OCI-LY7 (cell line): ENCODE measurements around the gene CCDC192. TPM values are rescaled to one million over a fixed set of nuclear protein-coding genes. Genes with fewer than 3 reads are reported as not detected.

ENCODE experiments used
- BruUV-seq: library from RNA; stranded (reverse); fragments of 400-500 nt; replicated peaks from 2 replicates; lab custom pipeline; 2021; lab: Mats Ljungman, UMichigan
- CTCF ChIA-PET: fragments of 300-600 bp; sonication (Branson Sonifier 250); formaldehyde crosslinking; loops from one replicate; lab custom pipeline; 2022; ENCODE audit warnings: antibody characterized with exemption; ENCODE audit not compliant: unreplicated experiment; lab: Charles Lee
- POLR2A ChIA-PET: fragments of 300-600 bp; sonication (Branson Sonifier 250); formaldehyde crosslinking; loops from one replicate; lab custom pipeline; 2022; ENCODE audit warnings: antibody characterized with exemption; lab: Charles Lee
- DNase-seq: peaks from one replicate; pipeline ENCODE4 v3.0.0-alpha.2; 2015; ENCODE audit warnings: low spot score
- H2AFZ ChIP-seq: fragments of 200-600 bp; sonication (generic), shearing (Covaris generic); 2 replicates; pipeline ENCODE4 v1.6.1; 2014; ENCODE audit warnings: mild to moderate bottlenecking, antibody characterized with exemption, low read length, moderate library complexity
- H3K27ac ChIP-seq: fragments of 200-600 bp; sonication (generic); 2 replicates; pipeline ENCODE4 v1.5.1; 2014; ENCODE audit warnings: mixed run types, low read depth, mild to moderate bottlenecking, moderate library complexity, low read length, inconsistent platforms; ENCODE audit not compliant: poor library complexity, severe bottlenecking
- H3K36me3 ChIP-seq: fragments of 200-600 bp; sonication (generic); 2 replicates; pipeline ENCODE4 v1.6.1; 2014; ENCODE audit warnings: mild to moderate bottlenecking, antibody characterized with exemption, low read length, moderate library complexity, mixed read lengths; ENCODE audit not compliant: insufficient read depth
- H3K4me1 ChIP-seq: fragments of 200-600 bp; sonication (generic); 2 replicates; pipeline ENCODE4 v1.5.1; 2014; ENCODE audit warnings: mild to moderate bottlenecking, low read length; ENCODE audit not compliant: insufficient read depth, poor library complexity, severe bottlenecking
- H3K4me2 ChIP-seq: fragments of 200-600 bp; sonication (generic); 2 replicates; pipeline ENCODE4 v1.6.1; 2014; ENCODE audit warnings: mild to moderate bottlenecking, low read length
- H3K4me3 ChIP-seq: fragments of 200-600 bp; sonication (generic); 2 replicates; pipeline ENCODE4 v1.5.1; 2014; ENCODE audit warnings: mild to moderate bottlenecking, low read depth, low read length; ENCODE audit not compliant: poor library complexity, severe bottlenecking
- H3K79me2 ChIP-seq: fragments of 200-600 bp; sonication (generic); 2 replicates; pipeline ENCODE4 v1.6.1; 2016; ENCODE audit warnings: low read depth, mild to moderate bottlenecking, low read length, moderate library complexity, mixed read lengths; ENCODE audit not compliant: insufficient read depth
- H3K9me2 ChIP-seq: fragments of 200-600 bp; sonication (generic); 2 replicates; pipeline ENCODE4 v1.6.1; 2016; ENCODE audit warnings: mild to moderate bottlenecking, low read length, mixed read lengths; ENCODE audit not compliant: insufficient read depth
- H3K9me3 ChIP-seq: fragments of 200-600 bp; sonication (generic); 2 replicates; pipeline ENCODE4 v1.6.1; 2014; ENCODE audit warnings: mild to moderate bottlenecking, mixed run types, low read length, mixed read lengths
- H4K20me1 ChIP-seq: fragments of 200-600 bp; sonication (generic); 2 replicates; pipeline ENCODE4 v1.6.1; 2014; ENCODE audit warnings: mild to moderate bottlenecking, antibody characterized with exemption, low read length, moderate library complexity, mixed read lengths; ENCODE audit not compliant: insufficient read depth
- CTCF ChIP-seq: fragments of 200-600 bp; sonication (generic); conservative IDR thresholded peaks from 2 replicates; pipeline ENCODE4 v1.5.1; 2014; ENCODE audit warnings: mild to moderate bottlenecking, antibody characterized with exemption, low read length, moderate library complexity, mixed read lengths
- EZH2phosphoT487 ChIP-seq: fragments of 200-600 bp; sonication (generic); IDR thresholded peaks from 2 replicates; pipeline ENCODE4 v1.6.1; 2018; ENCODE audit warnings: low read depth, borderline replicate concordance, mild to moderate bottlenecking, mixed run types, antibody characterized with exemption, low read length, moderate library complexity, mixed read lengths
- intact Hi-C: fragments of 100-400 bp; cut with micrococcal nuclease; formaldehyde crosslinking; loops from one replicate; pipeline ENCODE4 v1.10.0; 2022; ENCODE audit not compliant: unreplicated experiment
- total RNA-seq, 2 experiments: library from RNA; depleted of rRNA in 1 of 2; stranded (reverse); fragments of >200 nt in 1 of 2; shearing (Covaris generic) in 1 of 2; gene quantifications; 2 replicates each; pipeline ENCODE4 v1.2.3, GENCODE V29; 2014 to 2022

Gene CCDC192
- total RNA-seq, 2 experiments from 2014 or later: not detected

GRCh38 chr5:127892467-127893207 lies 189.4 kb downstream of the CCDC192 start:
- H4K20me1 ChIP-seq: no peaks in the 10 kb centered on the region
- no peaks in the 10 kb centered on the region for H3K36me3 ChIP-seq
- no peak overlapping the region for H2AFZ ChIP-seq
- no peaks in the 10 kb centered on the region for H3K79me2 ChIP-seq
- ChIA-PET POLR2A (interaction anchor here (0.7 kb wide), 1 partner anchor 60 kb away, joined by 3 read pairs; no protein-coding TSS in a partner anchor), CTCF (no interaction called here)
- no peak for TF ChIP-seq EZH2phosphoT487
- no peak for TF ChIP-seq CTCF
- H3K9me2 ChIP-seq: no peaks in the 10 kb centered on the region
- H3K27ac ChIP-seq: no peak overlapping the region
- no peak overlapping the region for H3K4me2 ChIP-seq
- H3K4me1 ChIP-seq: no peaks in the 10 kb centered on the region
- intact Hi-C loops: no loop called here
- no peaks in the 10 kb centered on the region for H3K9me3 ChIP-seq
- no peak overlapping the region for H3K4me3 ChIP-seq
- BruUV-seq: no TSS peak
- DNase-seq: no peak

DNA sequence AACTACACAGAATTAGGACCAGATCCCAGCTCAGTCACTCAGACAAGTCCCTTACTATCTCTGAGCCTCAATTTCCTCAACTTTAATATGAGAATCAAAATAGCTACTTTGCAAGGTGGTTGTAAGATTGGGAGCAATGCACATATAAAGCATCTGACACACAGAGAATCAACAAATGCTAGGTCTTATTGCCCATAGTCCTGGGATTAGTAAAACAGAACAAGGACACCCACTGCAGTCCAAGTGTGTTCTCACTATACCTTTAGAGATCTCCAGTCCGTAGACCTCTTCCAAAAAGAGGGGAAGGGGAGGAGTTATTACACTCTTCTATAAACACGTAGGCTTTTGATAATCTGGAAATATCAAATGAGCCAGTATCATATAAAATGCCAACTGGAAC lies 190.0 kb downstream of the CCDC192 start:
- Histone ChIP-seq H3K4me3 (no peak overlapping the region), H4K20me1 (no peaks in the 10 kb centered on the region), H3K79me2 (no peaks in the 10 kb centered on the region), H3K4me2 (no peak overlapping the region), H3K9me3 (no peaks in the 10 kb centered on the region), H3K36me3 (no peaks in the 10 kb centered on the region), H3K27ac (no peak overlapping the region), H3K4me1 (no peaks in the 10 kb centered on the region), H2AFZ (no peak overlapping the region), H3K9me2 (no peaks in the 10 kb centered on the region)
- CTCF ChIA-PET: no interaction called here
- POLR2A ChIA-PET: interaction anchor here (0.7 kb wide), 1 partner anchor 61 kb away, joined by 3 read pairs; no protein-coding TSS in a partner anchor
- no peak for DNase-seq
- no TSS peak for BruUV-seq
- TF ChIP-seq CTCF (no peak), EZH2phosphoT487 (no peak)
- intact Hi-C loops: no loop called here

DNA sequence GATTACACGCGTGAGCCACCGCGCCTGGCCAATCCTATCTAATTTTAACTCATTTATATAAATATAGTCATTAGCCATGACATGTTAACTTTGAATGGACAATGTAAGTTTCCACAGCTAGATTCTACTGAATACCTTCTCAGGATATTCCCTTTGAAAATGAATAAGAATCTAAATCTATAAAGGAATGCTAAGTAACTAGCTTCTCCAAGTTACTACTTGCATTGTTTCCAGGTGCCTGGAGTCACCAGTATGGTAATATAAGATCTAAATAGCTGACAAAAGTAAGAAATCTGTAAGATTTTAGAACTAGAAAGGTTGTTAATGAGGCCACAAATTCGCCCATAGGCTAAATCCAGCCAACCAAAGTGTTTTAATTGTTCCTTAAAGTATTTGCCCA lies 191.3 kb downstream of the CCDC192 start:
- Histone ChIP-seq H3K79me2 (no peaks in the 10 kb centered on the region), H3K4me2 (no peak overlapping the region), H3K27ac (no peak overlapping the region), H3K4me1 (no peaks in the 10 kb centered on the region), H2AFZ (no peak overlapping the region), H3K4me3 (no peak overlapping the region), H3K9me2 (no peaks in the 10 kb centered on the region), H3K9me3 (no peaks in the 10 kb centered on the region), H4K20me1 (no peaks in the 10 kb centered on the region), H3K36me3 (no peaks in the 10 kb centered on the region)
- no peak for DNase-seq
- POLR2A ChIA-PET: interaction anchor here (0.8 to 1.6 kb wide), 3 partner anchors 18 to 276 kb away, joined by 3 to 6 read pairs (median 5); no protein-coding TSS in a partner anchor
- intact Hi-C loops: no loop called here
- CTCF ChIA-PET: no interaction called here
- no TSS peak for BruUV-seq
- TF ChIP-seq CTCF (no peak), EZH2phosphoT487 (no peak)
